Hepatocyte (in vitro differentiated cells): Measurements from ENCODE around the gene BHMT2. TPM values are rescaled to one million over a fixed set of nuclear protein-coding genes. Genes with fewer than 3 reads are reported as not detected.

Experiments
- DNase-seq: peaks from one replicate; pipeline ENCODE4 v3.0.0-alpha.2; 2016; ENCODE audit warnings: low spot score
- H2AFZ ChIP-seq: fragments of 200-600 bp; sonication (generic); 2 replicates; pipeline ENCODE4 v1.6.0; 2016; ENCODE audit warnings: antibody characterized with exemption, mild to moderate bottlenecking
- H3K27ac ChIP-seq: fragments of 200-600 bp; sonication (generic); 2 replicates; pipeline ENCODE4 v1.5.1; 2016; ENCODE audit warnings: mild to moderate bottlenecking
- H3K27me3 ChIP-seq: fragments of 200-600 bp; sonication (generic); 2 replicates; pipeline ENCODE4 v1.6.1; 2016
- H3K36me3 ChIP-seq: fragments of 200-600 bp; sonication (generic); replicated peaks from 2 replicates; pipeline ENCODE4 v1.5.1; 2016; ENCODE audit warnings: low read depth; ENCODE audit not compliant: insufficient read depth
- H3K4me1 ChIP-seq: fragments of 200-600 bp; sonication (generic); 2 replicates; pipeline ENCODE4 v1.5.1; 2016; ENCODE audit warnings: mild to moderate bottlenecking, moderate library complexity; ENCODE audit not compliant: insufficient read depth
- H3K4me2 ChIP-seq: fragments of 200-600 bp; sonication (generic); 2 replicates; pipeline ENCODE4 v1.6.0; 2016
- H3K4me3 ChIP-seq: fragments of 200-600 bp; sonication (generic); 2 replicates; pipeline ENCODE4 v1.5.1; 2016; ENCODE audit warnings: mild to moderate bottlenecking
- H3K79me2 ChIP-seq: fragments of 200-600 bp; sonication (generic); 2 replicates; pipeline ENCODE4 v1.6.0; 2017; ENCODE audit warnings: mild to moderate bottlenecking
- H3K9me2 ChIP-seq: fragments of 200-600 bp; sonication (generic); replicated peaks from 2 replicates; pipeline ENCODE4 v1.6.0; 2017; ENCODE audit warnings: mild to moderate bottlenecking; ENCODE audit not compliant: insufficient read depth
- H3K9me3 ChIP-seq: fragments of 200-600 bp; sonication (generic); 2 replicates; pipeline ENCODE4 v1.5.1; 2016; ENCODE audit warnings: low read depth, mild to moderate bottlenecking
- H4K20me1 ChIP-seq: fragments of 200-600 bp; sonication (generic); 2 replicates; pipeline ENCODE4 v1.6.0; 2016; ENCODE audit warnings: mild to moderate bottlenecking; ENCODE audit not compliant: insufficient read depth, poor library complexity, severe bottlenecking
- CTCF ChIP-seq: fragments of 200-600 bp; sonication (generic); IDR thresholded peaks from 2 replicates; pipeline ENCODE4 v1.5.1; 2016; ENCODE audit warnings: antibody characterized with exemption, mild to moderate bottlenecking; ENCODE audit not compliant: poor library complexity
- EZH2 ChIP-seq: fragments of 200-600 bp; sonication (generic); IDR thresholded peaks from 2 replicates; pipeline ENCODE4 v1.6.1; 2016; ENCODE audit warnings: antibody characterized with exemption, mild to moderate bottlenecking, borderline replicate concordance
- EZH2phosphoT487 ChIP-seq: fragments of 200-600 bp; sonication (generic); IDR thresholded peaks from one replicate; pipeline ENCODE4 v1.6.1; 2018; ENCODE audit warnings: antibody characterized with exemption, mild to moderate bottlenecking, low read depth, moderate library complexity; ENCODE audit not compliant: unreplicated experiment, severe bottlenecking
- WGBS: methylation state at CpG from one replicate; pipeline ENCODE4 v1.1.6; 2016; ENCODE audit warnings: low lambda C conversion rate; ENCODE audit errors: missing lambda C conversion rate; 5-methylcytosine and 5-hydroxymethylcytosine counted together
- polyA plus RNA-seq: library from polyadenylated mRNA; unstranded; fragments of >200 nt; fragmentation: Nextera tagmentation; extraction: Ambion mirVana; gene quantifications from 2 replicates; pipeline ENCODE4 v1.2.1, GENCODE V29; 2016
- total RNA-seq: library from RNA; depleted of rRNA; stranded (reverse); fragments of >200 nt; gene quantifications from 2 replicates; pipeline ENCODE4 v1.2.3, GENCODE V29; 2014

BHMT2 gene
- total and polyA plus RNA-seq, 2 experiments from 2014 or later = not detected

GRCh38 chr5:79091064-79091463 is 21.5 kb downstream of the BHMT2 start:
- Histone ChIP-seq H3K36me3 (no peaks in the 10 kb centered on the region), H2AFZ (no peak overlapping the region), H3K9me2 (no peaks in the 10 kb centered on the region), H4K20me1 (no peaks in the 10 kb centered on the region), H3K27me3 (no peaks in the 10 kb centered on the region), H3K4me1 (peaks cover 11% of the 10 kb centered on the region), H3K79me2 (no peaks in the 10 kb centered on the region), H3K9me3 (no peaks in the 10 kb centered on the region), H3K4me2 (no peak overlapping the region), H3K27ac (no peak overlapping the region), H3K4me3 (no peak overlapping the region)
- 64% methylated on average over 3 of the region's 3 CpGs for WGBS
- no peak for DNase-seq
- TF ChIP-seq CTCF = no peak

- DNase-seq = peak; percentile 35
- Histone ChIP-seq H2AFZ (peak overlapping the region; percentile 27), H3K4me3 (no peak overlapping the region), H3K9me3 (no peaks in the 10 kb centered on the region), H3K79me2 (no peaks in the 10 kb centered on the region), H3K9me2 (no peaks in the 10 kb centered on the region), H3K4me1 (peaks cover 11% of the 10 kb centered on the region), H3K27me3 (no peaks in the 10 kb centered on the region), H3K4me2 (peak overlapping the region; percentile 54), H4K20me1 (no peaks in the 10 kb centered on the region), H3K36me3 (no peaks in the 10 kb centered on the region), H3K27ac (peak overlapping the region; percentile 55)
- WGBS = 44% methylated on average over 3 of the region's 3 CpGs
- no peak for TF ChIP-seq CTCF
- no peak for TF ChIP-seq EZH2phosphoT487
- no peak for TF ChIP-seq EZH2
Observed at GRCh38 chr5:79093762-79094161, 24.2 kb downstream of the BHMT2 start.

GRCh38 chr5:79105868-79106267 is 36.3 kb downstream of the BHMT2 start:
- no peak overlapping the region for H3K27ac ChIP-seq
- no peaks in the 10 kb centered on the region for H3K9me3 ChIP-seq
- H3K27me3 ChIP-seq = peaks cover 17% of the 10 kb centered on the region
- TF ChIP-seq EZH2 (no peak), CTCF (no peak), EZH2phosphoT487 (no peak)
- WGBS = 81% methylated on average over 2 of the region's 2 CpGs
- H3K4me2 ChIP-seq = no peak overlapping the region
- no peaks in the 10 kb centered on the region for H3K4me1 ChIP-seq
- no peak for DNase-seq
- H3K4me3 ChIP-seq = no peak overlapping the region
- H3K36me3 ChIP-seq = no peaks in the 10 kb centered on the region
- H2AFZ ChIP-seq = no peak overlapping the region
- H3K9me2 ChIP-seq = no peaks in the 10 kb centered on the region
- no peaks in the 10 kb centered on the region for H3K79me2 ChIP-seq
- H4K20me1 ChIP-seq = no peaks in the 10 kb centered on the region
